Activated CD4-positive, alpha-beta T cell treated with anti-CD3 and anti-CD28 coated beads, Interleukin-2, amount 50 U/mL, for 48 hours (primary cell): Measurements from ENCODE around the gene LMTK2.
"Not testable (repeated sequence)": the region's sequence is repeated elsewhere in the genome, so short reads cannot be mapped to it uniquely, and the experiment has no call there.

Experiments
- DNase-seq, 2 experiments: peaks; one replicate each; pipeline ENCODE4 v3.0.0-alpha.2; 2020

LMTK2 gene

GRCh38 chr7:98107313-98107721 lies 655 bp downstream of the LMTK2 start:
- no peak for DNase-seq

- no peak for DNase-seq
These were observed 3.8 kb downstream of the LMTK2 start for GRCh38 chr7:98110249-98111022.

GRCh38 chr7:98112077-98112476 lies 5.4 kb downstream of the LMTK2 start:
- no peak for DNase-seq

- DNase-seq = no peak
These were observed 9.3 kb downstream of the LMTK2 start for GRCh38 chr7:98115746-98116525.

- DNase-seq = no peak
These were observed 10.2 kb downstream of the LMTK2 start for GRCh38 chr7:98116656-98117461.

- DNase-seq = no peak
These were observed 12.7 kb downstream of the LMTK2 start for GRCh38 chr7:98119256-98119918.

- no peak for DNase-seq
These were observed 13.9 kb downstream of the LMTK2 start for GRCh38 chr7:98120559-98120958.

GRCh38 chr7:98121388-98121787 lies 14.7 kb downstream of the LMTK2 start:
- not testable (repeated sequence) for DNase-seq

GRCh38 chr7:98123365-98123696 lies 16.7 kb downstream of the LMTK2 start:
- DNase-seq = no peak

- DNase-seq = no peak
These were observed 19.1 kb downstream of the LMTK2 start for GRCh38 chr7:98125759-98126158.

- no peak for DNase-seq
These were observed 19.9 kb downstream of the LMTK2 start for GRCh38 chr7:98126311-98127142.

GRCh38 chr7:98128346-98128745 lies 21.7 kb downstream of the LMTK2 start:
- no peak for DNase-seq

- DNase-seq = no peak
These were observed 24.3 kb downstream of the LMTK2 start for GRCh38 chr7:98130959-98131358.

GRCh38 chr7:98133181-98133580 lies 26.5 kb downstream of the LMTK2 start:
- peak; percentile 1 to 14 for DNase-seq

GRCh38 chr7:98133621-98134303 lies 27.1 kb downstream of the LMTK2 start:
- no peak for DNase-seq

- no peak for DNase-seq
These were observed 28.0 kb downstream of the LMTK2 start for GRCh38 chr7:98134420-98135228.

GRCh38 chr7:98135984-98136383 lies 29.3 kb downstream of the LMTK2 start:
- DNase-seq = no peak

GRCh38 chr7:98136423-98136822 lies 29.8 kb downstream of the LMTK2 start:
- no peak for DNase-seq

- DNase-seq = no peak
These were observed 30.6 kb downstream of the LMTK2 start for GRCh38 chr7:98137134-98137825.

GRCh38 chr7:98137826-98138151 lies 31.1 kb downstream of the LMTK2 start:
- DNase-seq = no peak
